Activated T-cell treated with anti-CD3 and anti-CD28 coated beads for 1 hour (primary cell): ENCODE results near the gene AMFR.

Source experiments
- DNase-seq: peaks from one replicate; pipeline ENCODE4 v3.0.0-alpha.2; 2020; ENCODE audit warnings: low read depth

Gene AMFR

GRCh38 chr16:56362706-56363105 lies 62.6 kb downstream of the AMFR start:
- no peak for DNase-seq

- DNase-seq = no peak
These were observed 63.2 kb downstream of the AMFR start for GRCh38 chr16:56362057-56362655.

GRCh38 chr16:56360117-56361008 lies 65.0 kb downstream of the AMFR start:
- DNase-seq = no peak

- DNase-seq = no peak
These were observed 67.5 kb downstream of the AMFR start for GRCh38 chr16:56357765-56358322.

- no peak for DNase-seq
These were observed 68.0 kb downstream of the AMFR start for GRCh38 chr16:56357241-56357764.

GRCh38 chr16:56356276-56357240 lies 68.8 kb downstream of the AMFR start:
- peak; percentile 40 for DNase-seq

- no peak for DNase-seq
These were observed 69.5 kb downstream of the AMFR start for GRCh38 chr16:56355786-56356275.

- no peak for DNase-seq
These were observed 70.1 kb downstream of the AMFR start for GRCh38 chr16:56355221-56355620.

GRCh38 chr16:56354746-56355145 lies 70.6 kb downstream of the AMFR start:
- no peak for DNase-seq

GRCh38 chr16:56354016-56354415 lies 71.3 kb downstream of the AMFR start:
- DNase-seq = no peak

GRCh38 chr16:56353054-56353921 lies 72.1 kb downstream of the AMFR start:
- DNase-seq = no peak

GRCh38 chr16:56352351-56353053 lies 72.8 kb downstream of the AMFR start:
- DNase-seq = no peak

- no peak for DNase-seq
These were observed 73.9 kb downstream of the AMFR start for GRCh38 chr16:56351481-56351880.

GRCh38 chr16:56350491-56351405 lies 74.6 kb downstream of the AMFR start:
- DNase-seq = no peak

- no peak for DNase-seq
These were observed 75.6 kb downstream of the AMFR start for GRCh38 chr16:56349711-56350161.

- DNase-seq = no peak
These were observed 76.3 kb downstream of the AMFR start for GRCh38 chr16:56349086-56349415.

GRCh38 chr16:56348168-56349085 lies 76.9 kb downstream of the AMFR start:
- DNase-seq = no peak

- DNase-seq = no peak
These were observed 77.7 kb downstream of the AMFR start for GRCh38 chr16:56347670-56348069.
